Keratinocyte (primary cell): Measurements from ENCODE around the gene ADGRA1. TPM values are rescaled to one million over a fixed set of nuclear protein-coding genes. Genes with fewer than 3 reads are reported as not detected.

Experiments used
- DNase-seq: peaks from one replicate; pipeline ENCODE4 v3.0.0-alpha.2; 2011; ENCODE audit warnings: low read depth, missing footprints, low spot score
- FAIRE-seq: peaks from 2 replicates; lab custom pipeline; 2011; peaks lifted over from hg19 to GRCh38; lab: Jason Lieb, UNC
- H2AFZ ChIP-seq: 2 replicates; pipeline ENCODE4 v1.6.0; 2012; ENCODE audit warnings: low read length, control low read depth, inconsistent platforms; ENCODE audit not compliant: control insufficient read depth
- H3K27ac ChIP-seq: 2 replicates; pipeline ENCODE4 v1.5.1; 2011; ENCODE audit warnings: low read length; ENCODE audit not compliant: control insufficient read depth, insufficient read depth
- H3K27me3 ChIP-seq: 3 replicates; pipeline ENCODE4 v1.6.0; 2011; ENCODE audit warnings: low read length; ENCODE audit not compliant: control insufficient read depth, insufficient read depth; ENCODE audit errors: extremely low read depth
- H3K36me3 ChIP-seq, 2 experiments: 2 replicates in 1 of 2; 3 replicates in 1 of 2; pipeline ENCODE4 v1.5.1; 2011; ENCODE audit warnings: low read length in 2 of 2, mild to moderate bottlenecking in 1 of 2; ENCODE audit not compliant: control insufficient read depth in 2 of 2, insufficient read depth in 2 of 2; ENCODE audit errors: extremely low read depth in 1 of 2
- H3K4me1 ChIP-seq: 3 replicates; pipeline ENCODE4 v1.5.1; 2011; ENCODE audit warnings: low read length; ENCODE audit not compliant: control insufficient read depth, insufficient read depth; ENCODE audit errors: extremely low read depth
- H3K4me2 ChIP-seq: 3 replicates; pipeline ENCODE4 v1.6.0; 2011; ENCODE audit warnings: low read depth, low read length; ENCODE audit not compliant: control insufficient read depth, insufficient read depth; ENCODE audit errors: extremely low read depth
- H3K4me3 ChIP-seq, 3 experiments: fragments of 200-600 bp in 1 of 3; sonication (generic) in 1 of 3; 2 replicates in 2 of 3; 3 replicates in 1 of 3; pipeline ENCODE4 v1.5.1; 2011 to 2016; ENCODE audit warnings: low read length in 3 of 3, mild to moderate bottlenecking in 3 of 3, control low read depth in 2 of 3, inconsistent platforms in 1 of 3, low read depth in 1 of 3, mixed read lengths in 1 of 3, mixed run types in 1 of 3, moderate library complexity in 1 of 3; ENCODE audit not compliant: control insufficient read depth in 2 of 3, insufficient read depth in 2 of 3; ENCODE audit errors: extremely low read depth in 1 of 3
- H3K79me2 ChIP-seq: 2 replicates; pipeline ENCODE4 v1.6.0; 2012; ENCODE audit warnings: low read length; ENCODE audit not compliant: control insufficient read depth, insufficient read depth
- H3K9ac ChIP-seq: 3 replicates; pipeline ENCODE4 v1.6.0; 2011; ENCODE audit warnings: low read length; ENCODE audit not compliant: control insufficient read depth, insufficient read depth; ENCODE audit errors: extremely low read depth
- H3K9me1 ChIP-seq: 3 replicates; pipeline ENCODE4 v1.6.0; 2011; ENCODE audit warnings: low read length; ENCODE audit not compliant: control insufficient read depth, insufficient read depth; ENCODE audit errors: extremely low read depth
- H3K9me3 ChIP-seq: 2 replicates; pipeline ENCODE4 v1.5.1; 2012; ENCODE audit warnings: low read depth, low read length; ENCODE audit not compliant: control insufficient read depth
- H4K20me1 ChIP-seq: 3 replicates; pipeline ENCODE4 v1.6.0; 2011; ENCODE audit warnings: low read length; ENCODE audit not compliant: control insufficient read depth, insufficient read depth; ENCODE audit errors: extremely low read depth
- EZH2 ChIP-seq: IDR thresholded peaks from one replicate; pipeline ENCODE4 v1.6.1; 2012; ENCODE audit warnings: inconsistent platforms, mild to moderate bottlenecking, low read length, moderate library complexity
- dilution Hi-C: fragments of 300-500 bp; cut with MboI; formaldehyde crosslinking; loops from one replicate; pipeline ENCODE4 v1.7.0; 2020; ENCODE audit warnings: low sequenced_read_pairs; ENCODE audit not compliant: extremely low pct_ligation_motif_present
- polyA plus RNA-seq, 5 experiments: library from polyadenylated mRNA; depleted of rRNA in 3 of 5; stranded (reverse) in 3 of 5; stranded (forward) in 1 of 5; unstranded in 1 of 5; fragments of >200 nt; gene quantifications; 1 replicate in 1 of 5; 2 replicates in 3 of 5; 3 replicates in 1 of 5; pipeline versions ENCODE4 v1.2.1 to v1.2.3, GENCODE V29; 2011 to 2012; ENCODE audit warnings: missing spikeins in 2 of 5, low read depth in 1 of 5, low replicate concordance in 1 of 5
- TF ChIP-seq, protein P1 (sequence below), 3 experiments: IDR thresholded peaks in 1 of 3; conservative IDR thresholded peaks in 1 of 3; optimal IDR thresholded peaks in 1 of 3; 2 replicates in 2 of 3; 3 replicates in 1 of 3; pipeline versions ENCODE3 to v1.5.1; 2011; ENCODE audit warnings: low read length in 3 of 3, mild to moderate bottlenecking in 3 of 3, moderate library complexity in 2 of 3, control low read depth in 1 of 3, inconsistent platforms in 1 of 3; ENCODE audit not compliant: insufficient read depth in 2 of 3; ENCODE audit errors: extremely low read depth in 1 of 3

Gene ADGRA1
- polyA plus RNA-seq, 1 donor (not counting 4 experiments of a cell fraction or from before 2014, with no cell fraction given), result not detected

DNA sequence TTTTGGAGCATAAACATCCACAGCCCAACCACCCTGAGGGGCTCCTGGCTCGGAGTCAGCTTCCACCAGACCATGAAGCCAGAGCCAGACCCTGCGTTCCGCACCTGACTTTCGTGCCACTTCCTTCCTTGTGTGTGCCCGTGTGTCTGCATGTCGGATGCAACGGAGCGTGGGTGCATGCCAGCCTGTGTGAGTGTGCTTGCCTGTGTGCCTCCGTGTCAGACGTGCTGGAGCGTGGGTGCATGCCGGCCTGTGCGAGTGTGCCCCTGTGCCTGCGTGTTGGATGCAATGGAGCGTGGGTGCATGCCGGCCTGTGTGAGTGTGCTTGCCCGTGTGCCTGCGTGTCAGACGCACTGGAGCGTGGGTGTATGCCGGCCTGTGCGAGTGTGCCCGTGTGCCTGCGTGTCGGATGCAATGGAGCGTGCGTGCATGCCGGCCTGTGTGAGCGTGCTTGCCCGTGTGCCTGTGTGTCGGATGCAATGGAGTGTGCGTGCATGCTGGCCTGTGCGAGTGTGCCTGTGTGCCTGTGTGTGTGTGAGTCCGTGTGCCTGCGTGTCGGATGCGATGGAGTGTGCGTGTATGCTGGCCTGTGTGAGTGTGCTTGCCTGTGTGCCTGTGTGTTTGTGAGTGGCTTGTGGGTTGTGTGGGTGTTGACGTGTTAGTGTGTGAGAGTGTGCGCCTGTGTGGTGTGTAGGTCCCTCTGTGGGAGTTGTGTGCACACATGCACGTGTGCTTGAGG lies 44.2 kb downstream of the ADGRA1 start:
- DNase-seq, result no peak
- Histone ChIP-seq H3K9me3 (peaks cover 7% of the 10 kb centered on the region), H3K4me1 (no peaks in the 10 kb centered on the region), H3K27me3 (no peaks in the 10 kb centered on the region), H3K9me1 (no peaks in the 10 kb centered on the region), H3K36me3 (no peaks in the 10 kb centered on the region), H3K79me2 (no peaks in the 10 kb centered on the region), H4K20me1 (no peaks in the 10 kb centered on the region), H3K4me2 (no peak overlapping the region), H2AFZ (no peak overlapping the region), H3K9ac (no peak overlapping the region), H3K4me3 (no peak overlapping the region), H3K27ac (no peak overlapping the region)
- TF ChIP-seq EZH2, result no peak
- TF ChIP-seq, protein P1, sequence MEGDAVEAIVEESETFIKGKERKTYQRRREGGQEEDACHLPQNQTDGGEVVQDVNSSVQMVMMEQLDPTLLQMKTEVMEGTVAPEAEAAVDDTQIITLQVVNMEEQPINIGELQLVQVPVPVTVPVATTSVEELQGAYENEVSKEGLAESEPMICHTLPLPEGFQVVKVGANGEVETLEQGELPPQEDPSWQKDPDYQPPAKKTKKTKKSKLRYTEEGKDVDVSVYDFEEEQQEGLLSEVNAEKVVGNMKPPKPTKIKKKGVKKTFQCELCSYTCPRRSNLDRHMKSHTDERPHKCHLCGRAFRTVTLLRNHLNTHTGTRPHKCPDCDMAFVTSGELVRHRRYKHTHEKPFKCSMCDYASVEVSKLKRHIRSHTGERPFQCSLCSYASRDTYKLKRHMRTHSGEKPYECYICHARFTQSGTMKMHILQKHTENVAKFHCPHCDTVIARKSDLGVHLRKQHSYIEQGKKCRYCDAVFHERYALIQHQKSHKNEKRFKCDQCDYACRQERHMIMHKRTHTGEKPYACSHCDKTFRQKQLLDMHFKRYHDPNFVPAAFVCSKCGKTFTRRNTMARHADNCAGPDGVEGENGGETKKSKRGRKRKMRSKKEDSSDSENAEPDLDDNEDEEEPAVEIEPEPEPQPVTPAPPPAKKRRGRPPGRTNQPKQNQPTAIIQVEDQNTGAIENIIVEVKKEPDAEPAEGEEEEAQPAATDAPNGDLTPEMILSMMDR (optimal IDR thresholded peaks at IDR 0.05 in 1 of 3, IDR thresholded peaks at IDR 0.05 in 1 of 3, conservative IDR thresholded peaks at IDR 0.05 in 1 of 3; ENCODE audit: extremely low read depth in 1 of 3, insufficient read depth in 2 of 3, low read length in 3 of 3), result no peak
- dilution Hi-C loops, result no loop called here
- no peak for FAIRE-seq

DNA sequence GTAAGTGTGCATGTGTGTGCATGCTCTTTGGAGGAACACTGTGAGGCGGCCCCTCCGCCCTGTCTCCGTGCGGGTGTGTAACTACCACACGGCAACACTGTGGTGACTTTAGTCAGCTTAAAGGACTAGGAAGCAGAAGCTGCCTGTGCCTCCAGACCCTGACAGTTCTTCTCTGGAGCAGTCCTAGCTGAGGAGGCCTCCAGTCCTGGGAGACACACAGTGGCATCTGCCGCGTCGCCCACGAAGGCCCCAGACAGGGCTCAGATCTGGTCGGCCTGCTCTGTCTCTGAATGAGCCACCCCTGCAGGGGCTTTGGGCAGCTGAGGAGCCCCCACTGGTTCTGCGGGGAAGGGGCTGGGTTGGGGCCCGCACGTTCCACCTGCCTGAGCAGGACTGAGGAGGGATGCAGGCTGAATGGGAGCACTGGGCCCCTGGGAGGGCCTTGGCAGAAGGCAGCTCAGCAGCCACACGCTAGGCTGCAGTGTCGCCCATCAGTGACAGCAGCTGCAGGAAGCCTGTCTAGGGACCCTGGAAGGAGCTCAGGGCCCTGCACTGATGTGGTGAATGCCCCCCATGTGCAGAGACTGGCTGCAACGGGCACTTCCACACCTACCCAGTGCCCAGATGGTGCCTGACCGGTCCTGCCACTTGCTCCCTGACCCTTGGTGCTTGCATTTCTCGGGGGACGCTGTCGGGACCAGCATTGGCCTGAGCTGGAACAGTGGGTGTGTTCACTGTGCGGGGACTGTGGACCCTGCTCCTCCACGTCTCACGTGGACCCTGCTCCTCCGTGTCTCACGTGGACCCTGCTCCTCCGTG lies 45.0 kb downstream of the ADGRA1 start:
- no peaks in the 10 kb centered on the region for H3K27me3 ChIP-seq
- H3K27ac ChIP-seq, result no peak overlapping the region
- no peaks in the 10 kb centered on the region for H4K20me1 ChIP-seq
- peaks cover 7% of the 10 kb centered on the region for H3K9me3 ChIP-seq
- no peaks in the 10 kb centered on the region for H3K36me3 ChIP-seq
- H3K4me2 ChIP-seq, result no peak overlapping the region
- no peak for DNase-seq
- no peaks in the 10 kb centered on the region for H3K9me1 ChIP-seq
- H3K9ac ChIP-seq, result no peak overlapping the region
- no peaks in the 10 kb centered on the region for H3K79me2 ChIP-seq
- no peak overlapping the region for H3K4me3 ChIP-seq
- dilution Hi-C loops, result no loop called here
- TF ChIP-seq EZH2, result no peak
- TF ChIP-seq, protein P1 (optimal IDR thresholded peaks at IDR 0.05 in 1 of 3, IDR thresholded peaks at IDR 0.05 in 1 of 3, conservative IDR thresholded peaks at IDR 0.05 in 1 of 3; ENCODE audit: extremely low read depth in 1 of 3, insufficient read depth in 2 of 3, low read length in 3 of 3), result no peak
- no peak for FAIRE-seq
- no peaks in the 10 kb centered on the region for H3K4me1 ChIP-seq
- no peak overlapping the region for H2AFZ ChIP-seq
